A673 (cell line): ENCODE measurements around the gene PFDN4.

Experiments
- EZH2 ChIP-seq: fragments of 200-600 bp; sonication (generic); IDR thresholded peaks from 2 replicates; pipeline ENCODE4 v1.6.1; 2017; ENCODE audit warnings: borderline replicate concordance, low read depth, mild to moderate bottlenecking, mixed read lengths, antibody characterized with exemption, low read length; ENCODE audit not compliant: poor library complexity, severe bottlenecking
- TF ChIP-seq, protein P1 (sequence below): fragments of 300-800, 200-600 bp; sonication (generic); conservative IDR thresholded peaks from 2 replicates; pipeline ENCODE4 v1.5.1; 2017; ENCODE audit warnings: low read depth, mild to moderate bottlenecking, antibody characterized with exemption, low read length, moderate library complexity, mixed read lengths

- TF ChIP-seq EZH2 = no peak
- TF ChIP-seq, protein P1, sequence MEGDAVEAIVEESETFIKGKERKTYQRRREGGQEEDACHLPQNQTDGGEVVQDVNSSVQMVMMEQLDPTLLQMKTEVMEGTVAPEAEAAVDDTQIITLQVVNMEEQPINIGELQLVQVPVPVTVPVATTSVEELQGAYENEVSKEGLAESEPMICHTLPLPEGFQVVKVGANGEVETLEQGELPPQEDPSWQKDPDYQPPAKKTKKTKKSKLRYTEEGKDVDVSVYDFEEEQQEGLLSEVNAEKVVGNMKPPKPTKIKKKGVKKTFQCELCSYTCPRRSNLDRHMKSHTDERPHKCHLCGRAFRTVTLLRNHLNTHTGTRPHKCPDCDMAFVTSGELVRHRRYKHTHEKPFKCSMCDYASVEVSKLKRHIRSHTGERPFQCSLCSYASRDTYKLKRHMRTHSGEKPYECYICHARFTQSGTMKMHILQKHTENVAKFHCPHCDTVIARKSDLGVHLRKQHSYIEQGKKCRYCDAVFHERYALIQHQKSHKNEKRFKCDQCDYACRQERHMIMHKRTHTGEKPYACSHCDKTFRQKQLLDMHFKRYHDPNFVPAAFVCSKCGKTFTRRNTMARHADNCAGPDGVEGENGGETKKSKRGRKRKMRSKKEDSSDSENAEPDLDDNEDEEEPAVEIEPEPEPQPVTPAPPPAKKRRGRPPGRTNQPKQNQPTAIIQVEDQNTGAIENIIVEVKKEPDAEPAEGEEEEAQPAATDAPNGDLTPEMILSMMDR = no peak
Observed at GRCh38 chr20:54262671-54263070, 54.8 kb downstream of the PFDN4 start.
